Common myeloid progenitor, CD34-positive (primary cell): ENCODE results near the gene TNS1.

ENCODE experiments used
- CTCF ChIA-PET: fragments of 350-600 bp; sonication (Branson Sonifier 250); formaldehyde crosslinking; loops from one replicate; lab custom pipeline; 2021; ENCODE audit warnings: antibody characterized with exemption; lab: Charles Lee
- POLR2A ChIA-PET: fragments of 350-600 bp; sonication (Branson Sonifier 250); formaldehyde crosslinking; loops from one replicate; lab custom pipeline; 2021; ENCODE audit warnings: antibody characterized with exemption; lab: Charles Lee
- DNase-seq, 3 donors: peaks; one replicate each; pipeline versions ENCODE4 v3.0.0 to v3.0.0-alpha.2; 2013
- H3K27ac ChIP-seq, 2 experiments: 1 replicate in 1 of 2; 2 replicates in 1 of 2; pipeline ENCODE4 v1.7.0; 2013; ENCODE audit warnings: inconsistent platforms in 2 of 2, low read length in 2 of 2, mild to moderate bottlenecking in 2 of 2, low read depth in 1 of 2, moderate library complexity in 1 of 2; ENCODE audit not compliant: severe bottlenecking in 2 of 2, insufficient read depth in 1 of 2, poor library complexity in 1 of 2
- H3K27me3 ChIP-seq, 5 experiments: replicated peaks in 2 of 5; 1 replicate in 3 of 5; 2 replicates in 2 of 5; pipeline versions ENCODE4 v1.6.1 to v1.7.0; 2013; ENCODE audit warnings: low read length in 4 of 5, mild to moderate bottlenecking in 2 of 5, moderate library complexity in 2 of 5, inconsistent platforms in 1 of 5; ENCODE audit not compliant: insufficient read depth in 5 of 5, control insufficient read depth in 4 of 5
- H3K36me3 ChIP-seq, 4 experiments: 1 replicate in 2 of 4; 2 replicates in 2 of 4; pipeline versions ENCODE4 v1.6.1 to v1.7.0; 2013; ENCODE audit warnings: low read length in 3 of 4, control low read depth in 1 of 4, mild to moderate bottlenecking in 1 of 4; ENCODE audit not compliant: control insufficient read depth in 4 of 4, insufficient read depth in 4 of 4
- H3K4me1 ChIP-seq, 4 experiments: 1 replicate in 3 of 4; 2 replicates in 1 of 4; pipeline versions ENCODE4 v1.6.1 to v1.7.1; 2013; ENCODE audit warnings: low read length in 3 of 4, mild to moderate bottlenecking in 3 of 4, control low read depth in 1 of 4, inconsistent platforms in 1 of 4, moderate library complexity in 1 of 4; ENCODE audit not compliant: control insufficient read depth in 4 of 4, insufficient read depth in 4 of 4; ENCODE audit errors: control extremely low read depth in 1 of 4
- H3K4me3 ChIP-seq, 7 experiments: 1 replicate in 4 of 7; 2 replicates in 3 of 7; pipeline versions ENCODE4 v1.5.1 to v1.7.0; 2013; ENCODE audit warnings: mild to moderate bottlenecking in 7 of 7, low read length in 6 of 7, moderate library complexity in 6 of 7, inconsistent platforms in 2 of 7, low read depth in 2 of 7, control low read depth in 1 of 7; ENCODE audit not compliant: insufficient read depth in 4 of 7, control insufficient read depth in 1 of 7; ENCODE audit errors: extremely low read depth in 1 of 7
- H3K9me3 ChIP-seq, 5 experiments: 1 replicate in 4 of 5; 2 replicates in 1 of 5; pipeline versions ENCODE4 v1.6.1 to v1.7.1; 2013; ENCODE audit warnings: low read length in 4 of 5, mild to moderate bottlenecking in 2 of 5, inconsistent platforms in 1 of 5, low read depth in 1 of 5, moderate library complexity in 1 of 5; ENCODE audit not compliant: control insufficient read depth in 4 of 5, insufficient read depth in 2 of 5; ENCODE audit errors: control extremely low read depth in 1 of 5
- WGBS: methylation state at CpG from one replicate; pipeline ENCODE4 v1.1.5; 2013; ENCODE audit not compliant: insufficient coverage; 5-methylcytosine and 5-hydroxymethylcytosine counted together

TNS1 gene

GRCh38 chr2:217853961-217854360, 148.8 kb downstream of the TNS1 start:
- no CpG with 5 or more reads among the region's 3 CpGs for WGBS
- H3K27ac ChIP-seq = no peak overlapping the region
- POLR2A ChIA-PET = no interaction called here
- DNase-seq = no peak
- CTCF ChIA-PET = interaction anchor here (0.8 to 1.4 kb wide), 2 partner anchors 33 to 62 kb away, joined by 3 to 7 read pairs; no protein-coding TSS in a partner anchor
- H3K4me3 ChIP-seq = no peak overlapping the region
- no peaks in the 10 kb centered on the region for H3K9me3 ChIP-seq
- peaks cover 0 to 10% (median 4%) of the 10 kb centered on the region in 4 experiments for H3K4me1 ChIP-seq
- peaks cover 0 to 18% (median 4%) of the 10 kb centered on the region in 4 experiments for H3K36me3 ChIP-seq
- H3K27me3 ChIP-seq = no peaks in the 10 kb centered on the region

GRCh38 chr2:217853301-217853881, 149.4 kb downstream of the TNS1 start:
- Histone ChIP-seq H3K27me3 (no peaks in the 10 kb centered on the region), H3K9me3 (no peaks in the 10 kb centered on the region), H3K27ac (no peak overlapping the region), H3K36me3 (peaks cover 0 to 24% (median 5%) of the 10 kb centered on the region in 4 experiments), H3K4me3 (no peak overlapping the region), H3K4me1 (peaks cover 0 to 10% (median 4%) of the 10 kb centered on the region in 4 experiments)
- POLR2A ChIA-PET = no interaction called here
- DNase-seq = no peak
- WGBS = 95% methylated on average over 6 of the region's 6 CpGs
- CTCF ChIA-PET = interaction anchor here (0.8 kb wide), 2 partner anchors 15 to 62 kb away, joined by 3 read pairs; no protein-coding TSS in a partner anchor

- Histone ChIP-seq H3K27ac (no peak overlapping the region), H3K4me1 (peaks cover 0 to 10% (median 4%) of the 10 kb centered on the region in 4 experiments), H3K9me3 (no peaks in the 10 kb centered on the region), H3K4me3 (no peak overlapping the region), H3K27me3 (no peaks in the 10 kb centered on the region), H3K36me3 (peaks cover 0 to 31% (median 5%) of the 10 kb centered on the region in 4 experiments)
- 97% methylated on average over 4 of the region's 9 CpGs for WGBS
- CTCF ChIA-PET = interaction anchor here (0.8 kb wide), 2 partner anchors 14 to 61 kb away, joined by 3 read pairs; no protein-coding TSS in a partner anchor
- DNase-seq = no peak
- POLR2A ChIA-PET = no interaction called here
These were observed 150.1 kb downstream of the TNS1 start for GRCh38 chr2:217852555-217853211.

GRCh38 chr2:217851191-217852020, 151.4 kb downstream of the TNS1 start:
- Histone ChIP-seq H3K27me3 (no peaks in the 10 kb centered on the region), H3K27ac (no peak overlapping the region), H3K36me3 (peaks cover 0 to 43% (median 8%) of the 10 kb centered on the region in 4 experiments), H3K4me3 (no peak overlapping the region), H3K4me1 (peaks cover 0 to 10% (median 4%) of the 10 kb centered on the region in 4 experiments), H3K9me3 (peaks cover 0 to 3% (median 0%) of the 10 kb centered on the region in 5 experiments)
- DNase-seq = peak in 2 of 3 donors; percentile 61 to 62
- WGBS = 88% methylated on average over 1 of the region's 2 CpGs
- POLR2A ChIA-PET = no interaction called here
- CTCF ChIA-PET = no interaction called here

- ChIA-PET POLR2A (no interaction called here), CTCF (interaction anchor here (1.2 to 1.6 kb wide), 3 partner anchors 10 to 64 kb away, joined by 3 to 4 read pairs (median 3); no protein-coding TSS in a partner anchor)
- Histone ChIP-seq H3K27me3 (no peaks in the 10 kb centered on the region), H3K36me3 (peaks cover 0 to 51% (median 5%) of the 10 kb centered on the region in 4 experiments), H3K9me3 (peaks cover 0 to 19% (median 9%) of the 10 kb centered on the region in 5 experiments), H3K4me1 (peaks cover 0 to 10% (median 4%) of the 10 kb centered on the region in 4 experiments), H3K4me3 (no peak overlapping the region), H3K27ac (no peak overlapping the region)
- no peak for DNase-seq
- 89% methylated on average over 7 of the region's 9 CpGs for WGBS
These were observed 153.4 kb downstream of the TNS1 start for GRCh38 chr2:217849154-217849975.

GRCh38 chr2:217848351-217848957, 154.3 kb downstream of the TNS1 start:
- Histone ChIP-seq H3K27me3 (no peaks in the 10 kb centered on the region), H3K4me1 (peaks cover 0 to 10% (median 4%) of the 10 kb centered on the region in 4 experiments), H3K36me3 (peaks cover 0 to 55% (median 5%) of the 10 kb centered on the region in 4 experiments), H3K27ac (no peak overlapping the region), H3K9me3 (peaks cover 0 to 22% (median 9%) of the 10 kb centered on the region in 5 experiments), H3K4me3 (no peak overlapping the region)
- ChIA-PET CTCF (interaction anchor here (1.2 to 1.6 kb wide), 2 partner anchors 11 to 57 kb away, joined by 3 to 4 read pairs; no protein-coding TSS in a partner anchor), POLR2A (no interaction called here)
- DNase-seq = no peak
- WGBS = 98% methylated on average over 27 of the region's 27 CpGs
